B cell (primary cell): Measurements from ENCODE around the gene TEAD3.
"Not testable (repeated sequence)": the region's sequence is repeated elsewhere in the genome, so short reads cannot be mapped to it uniquely, and the experiment has no call there.

Experiments
- EZH2 ChIP-seq: IDR thresholded peaks from 2 replicates; pipeline ENCODE4 v1.6.1; 2012; ENCODE audit warnings: borderline replicate concordance, low read depth, mild to moderate bottlenecking, moderate library complexity, low read length; ENCODE audit not compliant: insufficient read depth, poor library complexity, severe bottlenecking
- TF ChIP-seq, protein P1 (sequence below): fragments of 200-600 bp; IDR thresholded peaks from one replicate; pipeline ENCODE4 v1.8.0; 2022; ENCODE audit warnings: antibody characterized with exemption, mild to moderate bottlenecking

DNA sequence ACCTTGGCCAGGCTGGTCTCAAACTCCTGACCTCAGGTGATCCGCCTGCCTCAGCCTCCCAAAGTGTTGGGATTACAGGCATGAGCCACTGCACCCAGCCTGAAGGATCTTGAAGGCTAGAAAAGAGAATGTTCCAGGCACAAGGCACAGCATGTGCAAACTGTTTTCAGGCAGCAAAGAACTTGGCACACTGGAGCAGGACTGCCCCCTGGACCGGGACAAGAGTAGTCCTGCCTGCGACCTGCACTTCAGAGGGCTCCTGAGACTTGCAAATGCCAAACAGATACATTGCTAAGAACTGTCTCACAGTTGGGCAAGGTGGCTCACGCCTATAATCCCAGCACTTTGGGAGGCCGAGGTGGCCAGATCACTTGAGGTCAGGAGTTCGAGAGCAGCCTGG, 19.1 kb upstream of the TEAD3 start:
- TF ChIP-seq, protein P1, sequence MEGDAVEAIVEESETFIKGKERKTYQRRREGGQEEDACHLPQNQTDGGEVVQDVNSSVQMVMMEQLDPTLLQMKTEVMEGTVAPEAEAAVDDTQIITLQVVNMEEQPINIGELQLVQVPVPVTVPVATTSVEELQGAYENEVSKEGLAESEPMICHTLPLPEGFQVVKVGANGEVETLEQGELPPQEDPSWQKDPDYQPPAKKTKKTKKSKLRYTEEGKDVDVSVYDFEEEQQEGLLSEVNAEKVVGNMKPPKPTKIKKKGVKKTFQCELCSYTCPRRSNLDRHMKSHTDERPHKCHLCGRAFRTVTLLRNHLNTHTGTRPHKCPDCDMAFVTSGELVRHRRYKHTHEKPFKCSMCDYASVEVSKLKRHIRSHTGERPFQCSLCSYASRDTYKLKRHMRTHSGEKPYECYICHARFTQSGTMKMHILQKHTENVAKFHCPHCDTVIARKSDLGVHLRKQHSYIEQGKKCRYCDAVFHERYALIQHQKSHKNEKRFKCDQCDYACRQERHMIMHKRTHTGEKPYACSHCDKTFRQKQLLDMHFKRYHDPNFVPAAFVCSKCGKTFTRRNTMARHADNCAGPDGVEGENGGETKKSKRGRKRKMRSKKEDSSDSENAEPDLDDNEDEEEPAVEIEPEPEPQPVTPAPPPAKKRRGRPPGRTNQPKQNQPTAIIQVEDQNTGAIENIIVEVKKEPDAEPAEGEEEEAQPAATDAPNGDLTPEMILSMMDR: not testable (repeated sequence)
- not testable (repeated sequence) for TF ChIP-seq EZH2
